ENCODE measurements around the gene MIB2. TPM values are rescaled to one million over a fixed set of nuclear protein-coding genes. Genes with fewer than 3 reads are reported as not detected.
"Not testable (repeated sequence)": the region's sequence is repeated elsewhere in the genome, so short reads cannot be mapped to it uniquely, and the experiment has no call there.

The MIB2 gene
- total RNA-seq, 1 donor from 2014 or later: 7.5 TPM

GRCh38 chr1:1658583-1659549 is 43.6 kb downstream of the MIB2 start, which contains the start of gene CDK11B:
TSS of gene CDK11B (minus strand) at chr1:1659004. CDS start at chr1:1657485, 1,519 bp downstream.
- not testable (repeated sequence) for H3K36me3 ChIP-seq; H3K4me1 ChIP-seq; H3K27me3 ChIP-seq; H4K20me1 ChIP-seq (ENCODE audit: low read depth); H3K9me3 Mint-ChIP-seq; H3K4me1 Mint-ChIP-seq; H3K27me3 Mint-ChIP-seq (ENCODE audit: insufficient read depth, low read depth); H3K36me3 Mint-ChIP-seq; H3K9me3 ChIP-seq (ENCODE audit: low read depth)
- H3K4me3 Mint-ChIP-seq: peak within 1 kb of the TSS; percentile 97
- peaks cover 19% of the 10 kb centered on the region for H3K79me2 ChIP-seq (ENCODE audit: low read depth)
- TF ChIP-seq, protein P1, sequence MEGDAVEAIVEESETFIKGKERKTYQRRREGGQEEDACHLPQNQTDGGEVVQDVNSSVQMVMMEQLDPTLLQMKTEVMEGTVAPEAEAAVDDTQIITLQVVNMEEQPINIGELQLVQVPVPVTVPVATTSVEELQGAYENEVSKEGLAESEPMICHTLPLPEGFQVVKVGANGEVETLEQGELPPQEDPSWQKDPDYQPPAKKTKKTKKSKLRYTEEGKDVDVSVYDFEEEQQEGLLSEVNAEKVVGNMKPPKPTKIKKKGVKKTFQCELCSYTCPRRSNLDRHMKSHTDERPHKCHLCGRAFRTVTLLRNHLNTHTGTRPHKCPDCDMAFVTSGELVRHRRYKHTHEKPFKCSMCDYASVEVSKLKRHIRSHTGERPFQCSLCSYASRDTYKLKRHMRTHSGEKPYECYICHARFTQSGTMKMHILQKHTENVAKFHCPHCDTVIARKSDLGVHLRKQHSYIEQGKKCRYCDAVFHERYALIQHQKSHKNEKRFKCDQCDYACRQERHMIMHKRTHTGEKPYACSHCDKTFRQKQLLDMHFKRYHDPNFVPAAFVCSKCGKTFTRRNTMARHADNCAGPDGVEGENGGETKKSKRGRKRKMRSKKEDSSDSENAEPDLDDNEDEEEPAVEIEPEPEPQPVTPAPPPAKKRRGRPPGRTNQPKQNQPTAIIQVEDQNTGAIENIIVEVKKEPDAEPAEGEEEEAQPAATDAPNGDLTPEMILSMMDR (IDR thresholded peaks at IDR 0.05): peak; percentile 40
- H3F3A ChIP-seq (ENCODE audit: low read depth): peaks cover 18% of the 10 kb centered on the region
- peak within 1 kb of the TSS; percentile 100 for H3K27ac ChIP-seq
- peak within 1 kb of the TSS; percentile 96 for H3K9ac ChIP-seq
- H3K27ac Mint-ChIP-seq: peak within 1 kb of the TSS; percentile 99
- DNase-seq (ENCODE audit: low spot score): peak; percentile 95
- H3K4me2 ChIP-seq: peak within 1 kb of the TSS; percentile 67
- H2AFZ ChIP-seq (replicated peaks): peak within 1 kb of the TSS; percentile 99
- peak within 1 kb of the TSS; percentile 82 for H3K4me3 ChIP-seq

DNA sequence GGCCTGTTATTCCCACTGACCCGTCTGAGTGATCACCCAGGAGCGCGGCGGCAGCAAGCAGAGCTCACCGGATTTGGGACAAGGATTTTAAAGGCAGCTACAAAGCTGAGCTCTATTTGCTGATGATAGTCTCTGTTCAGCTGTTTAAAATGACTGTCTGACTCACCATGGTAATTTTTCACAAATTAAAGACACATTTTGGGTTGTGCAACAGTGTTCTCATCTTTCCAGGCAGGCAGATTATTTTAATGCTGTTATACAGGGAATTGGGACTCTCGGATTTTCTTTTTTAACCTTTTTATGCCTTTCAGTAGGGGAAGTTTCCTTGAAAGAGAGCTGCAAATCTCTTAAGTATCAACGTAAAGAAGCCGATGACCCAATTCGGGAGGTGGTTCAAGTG is 47.1 kb downstream of the MIB2 start:
- not testable (repeated sequence) for H3K36me3 Mint-ChIP-seq; H3K4me1 Mint-ChIP-seq; H4K20me1 ChIP-seq (ENCODE audit: low read depth); H3K36me3 ChIP-seq; H3K4me1 ChIP-seq; H3K4me2 ChIP-seq; H2AFZ ChIP-seq (replicated peaks); H3K9me3 ChIP-seq (ENCODE audit: low read depth); DNase-seq (ENCODE audit: low spot score); H3K27ac ChIP-seq; H3K27me3 ChIP-seq; H3K4me3 Mint-ChIP-seq; H3K27ac Mint-ChIP-seq; H3K9ac ChIP-seq; H3K9me3 Mint-ChIP-seq; H3K27me3 Mint-ChIP-seq (ENCODE audit: insufficient read depth, low read depth); H3K79me2 ChIP-seq (ENCODE audit: low read depth); H3K4me3 ChIP-seq
- H3F3A ChIP-seq (ENCODE audit: low read depth): peaks cover 18% of the 10 kb centered on the region

GRCh38 chr1:1662830-1663560 is 47.7 kb downstream of the MIB2 start:
- not testable (repeated sequence) for H3K9ac ChIP-seq; H3K36me3 Mint-ChIP-seq; H4K20me1 ChIP-seq (ENCODE audit: low read depth); H3K9me3 Mint-ChIP-seq; H3K4me3 ChIP-seq; H3K9me3 ChIP-seq (ENCODE audit: low read depth); DNase-seq (ENCODE audit: low spot score); H3K4me1 Mint-ChIP-seq; H3K27ac Mint-ChIP-seq; H2AFZ ChIP-seq (replicated peaks); H3K79me2 ChIP-seq (ENCODE audit: low read depth); H3K27me3 Mint-ChIP-seq (ENCODE audit: insufficient read depth, low read depth); H3K27me3 ChIP-seq; H3K4me2 ChIP-seq; H3K27ac ChIP-seq; H3K4me3 Mint-ChIP-seq; H3K4me1 ChIP-seq; H3K36me3 ChIP-seq
- H3F3A ChIP-seq (ENCODE audit: low read depth): peaks cover 18% of the 10 kb centered on the region

GRCh38 chr1:1664318-1664717 is 49.0 kb downstream of the MIB2 start:
- not testable (repeated sequence) for H3K9me3 Mint-ChIP-seq; H3K9me3 ChIP-seq (ENCODE audit: low read depth); H3K4me2 ChIP-seq; H4K20me1 ChIP-seq (ENCODE audit: low read depth); H3K4me3 Mint-ChIP-seq; H3K4me1 ChIP-seq; H3K9ac ChIP-seq; H3K4me3 ChIP-seq; H3K4me1 Mint-ChIP-seq; H3K27me3 ChIP-seq; H3K27me3 Mint-ChIP-seq (ENCODE audit: insufficient read depth, low read depth); H2AFZ ChIP-seq (replicated peaks); H3K27ac Mint-ChIP-seq; H3K79me2 ChIP-seq (ENCODE audit: low read depth); H3K36me3 Mint-ChIP-seq; H3K36me3 ChIP-seq; H3K27ac ChIP-seq; DNase-seq (ENCODE audit: low spot score)
- H3F3A ChIP-seq (ENCODE audit: low read depth): peaks cover 14% of the 10 kb centered on the region

Data from neural progenitor cell (in vitro differentiated cells).